ENCODE results near the gene BNIP5.

DNA sequence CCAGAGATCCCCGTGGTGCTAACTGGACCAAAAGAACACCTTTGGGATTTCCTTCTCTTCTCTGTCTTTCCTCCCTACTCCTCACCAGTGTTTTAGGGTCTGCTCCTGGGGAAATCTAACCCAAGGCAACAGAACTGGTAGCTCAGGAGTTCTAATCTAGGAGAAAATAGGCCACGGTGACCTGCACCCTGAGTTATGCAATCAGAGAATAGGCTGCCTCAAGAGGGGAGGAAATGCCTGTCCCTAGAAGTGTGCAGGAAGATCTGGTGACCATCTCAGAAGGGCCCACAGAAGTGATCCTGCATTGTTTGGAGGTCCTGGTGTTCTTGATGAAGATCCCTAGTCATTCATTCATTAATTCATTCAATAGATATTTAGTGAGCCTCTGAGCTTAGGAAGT is 47.4 kb upstream of the BNIP5 start:
- TF ChIP-seq POLR2A (IDR thresholded peaks at IDR 0.05; ENCODE audit: low read depth), result no peak
- no peak for TF ChIP-seq POLR2AphosphoS5 (IDR thresholded peaks at IDR 0.05)
- no peak for TF ChIP-seq CTCF (IDR thresholded peaks at IDR 0.05)

Measured in esophagus muscularis mucosa (tissue), 3 donors.